IMR-90 (cell line): ENCODE results near the gene CRYZL1. TPM values are rescaled to one million over a fixed set of nuclear protein-coding genes. Genes with fewer than 3 reads are reported as not detected.
"Not testable (repeated sequence)": the region's sequence is repeated elsewhere in the genome, so short reads cannot be mapped to it uniquely, and the experiment has no call there.

Source experiments
- ATAC-seq: fragments of 200-7000 bp; cut with Tn5 transposase; 2 replicates; pipeline ENCODE4 v1.9.1; 2020; ENCODE audit warnings: low read depth, mild to moderate bottlenecking, moderate library complexity
- BruUV-seq: library from RNA; stranded (reverse); fragments of 400-500 nt; replicated peaks from 2 replicates; lab custom pipeline; 2021; lab: Mats Ljungman, UMichigan
- CTCF ChIA-PET: fragments of 300-600 bp; formaldehyde crosslinking; extraction: SDS; loops from one replicate; lab custom pipeline; 2021; ENCODE audit warnings: antibody characterized with exemption; lab: Yijun Ruan, JAX
- POLR2A ChIA-PET: fragments of 300-600 bp; sonication (Branson Sonifier 250); formaldehyde crosslinking; loops from one replicate; lab custom pipeline; 2022; ENCODE audit warnings: antibody characterized with exemption; ENCODE audit not compliant: unreplicated experiment; lab: Charles Lee
- DNase-seq: peaks from one replicate; pipeline ENCODE4 v3.0.0; 2013
- H2AFZ ChIP-seq: replicated peaks from 2 replicates; pipeline ENCODE3; 2013; ENCODE audit warnings: low read length, mild to moderate bottlenecking; ENCODE audit not compliant: poor library complexity
- H2AK5ac ChIP-seq: 2 replicates; pipeline ENCODE4 v1.6.1; 2013; ENCODE audit warnings: low read depth, low read length, inconsistent platforms
- H2AK9ac ChIP-seq: replicated peaks from 2 replicates; pipeline ENCODE3; 2013; ENCODE audit warnings: mild to moderate bottlenecking, low read depth, low read length, moderate library complexity; ENCODE audit not compliant: poor library complexity
- H2BK120ac ChIP-seq: 2 replicates; pipeline ENCODE4 v1.6.1; 2013; ENCODE audit warnings: low read depth, low read length, inconsistent platforms
- H2BK15ac ChIP-seq: 3 replicates; pipeline ENCODE4 v1.6.1; 2013; ENCODE audit warnings: low read depth, low read length, inconsistent platforms
- H2BK20ac ChIP-seq: 2 replicates; pipeline ENCODE4 v1.6.1; 2013; ENCODE audit warnings: low read depth, mild to moderate bottlenecking, inconsistent platforms, low read length, moderate library complexity
- H2BK5ac ChIP-seq: 2 replicates; pipeline ENCODE4 v1.6.1; 2013; ENCODE audit warnings: mild to moderate bottlenecking, low read depth, low read length, inconsistent platforms; ENCODE audit not compliant: poor library complexity, severe bottlenecking
- H3K14ac ChIP-seq: replicated peaks from 2 replicates; pipeline ENCODE4 v1.6.1; 2013; ENCODE audit warnings: low read depth, low read length, inconsistent platforms
- H3K18ac ChIP-seq: 2 replicates; pipeline ENCODE4 v1.6.1; 2013; ENCODE audit warnings: low read depth, low read length, control low read depth
- H3K23ac ChIP-seq: 2 replicates; pipeline ENCODE4 v1.6.1; 2013; ENCODE audit warnings: low read depth, low read length, inconsistent platforms
- H3K27ac ChIP-seq: 2 replicates; pipeline ENCODE4 v1.5.1; 2013; ENCODE audit warnings: mild to moderate bottlenecking, control low read depth, low read length; ENCODE audit not compliant: insufficient read depth
- H3K27me3 ChIP-seq: 2 replicates; pipeline ENCODE4 v1.6.1; 2013; ENCODE audit warnings: low read length; ENCODE audit not compliant: control insufficient read depth, insufficient read depth
- H3K36me3 ChIP-seq: 2 replicates; pipeline ENCODE4 v1.6.1; 2013; ENCODE audit warnings: low read length, mixed read lengths; ENCODE audit not compliant: control insufficient read depth, insufficient read depth
- H3K4ac ChIP-seq: 2 replicates; pipeline ENCODE4 v1.6.1; 2013; ENCODE audit warnings: low read depth, low read length, inconsistent platforms
- H3K4me1 ChIP-seq: 2 replicates; pipeline ENCODE4 v1.6.1; 2013; ENCODE audit warnings: low read length, mixed read lengths; ENCODE audit not compliant: control insufficient read depth, insufficient read depth
- H3K4me2 ChIP-seq: 2 replicates; pipeline ENCODE4 v1.6.1; 2013; ENCODE audit warnings: low read depth, mild to moderate bottlenecking, control low read depth, low read length, moderate library complexity
- H3K4me3 ChIP-seq: 2 replicates; pipeline ENCODE4 v1.5.1; 2013; ENCODE audit warnings: low read depth, mild to moderate bottlenecking, control low read depth, low read length, moderate library complexity; ENCODE audit not compliant: insufficient read depth
- H3K56ac ChIP-seq: 2 replicates; pipeline ENCODE4 v1.6.1; 2013; ENCODE audit warnings: low read length, inconsistent platforms; ENCODE audit not compliant: insufficient read depth; ENCODE audit errors: extremely low read depth
- H3K79me1 ChIP-seq, 2 experiments: 2 replicates each; pipeline ENCODE4 v1.6.1; 2013; ENCODE audit warnings: low read length in 2 of 2, inconsistent platforms in 1 of 2, low read depth in 1 of 2
- H3K9ac ChIP-seq: 2 replicates; pipeline ENCODE4 v1.6.1; 2013; ENCODE audit warnings: low read depth, low read length, control low read depth
- H3K9me1 ChIP-seq: 2 replicates; pipeline ENCODE4 v1.6.1; 2013; ENCODE audit warnings: low read length, inconsistent platforms; ENCODE audit not compliant: insufficient read depth
- H3K9me3 ChIP-seq: 2 replicates; pipeline ENCODE4 v1.6.1; 2013; ENCODE audit warnings: low read length; ENCODE audit not compliant: control insufficient read depth, insufficient read depth
- H4K20me1 ChIP-seq: 2 replicates; pipeline ENCODE4 v1.6.1; 2013; ENCODE audit warnings: low read length, inconsistent platforms; ENCODE audit not compliant: insufficient read depth
- H4K5ac ChIP-seq: 2 replicates; pipeline ENCODE4 v1.6.1; 2013; ENCODE audit warnings: mild to moderate bottlenecking, low read depth, low read length, control low read depth
- H4K8ac ChIP-seq, 2 experiments: 2 replicates each; pipeline ENCODE4 v1.6.1; 2013; ENCODE audit warnings: low read depth in 2 of 2, low read length in 2 of 2, control low read depth in 1 of 2, inconsistent platforms in 1 of 2
- H4K91ac ChIP-seq: 2 replicates; pipeline ENCODE4 v1.6.1; 2013; ENCODE audit warnings: low read depth, low read length, inconsistent platforms; ENCODE audit not compliant: insufficient read depth
- RCOR1 ChIP-seq: IDR thresholded peaks from 2 replicates; pipeline ENCODE4 v1.6.1; 2012; ENCODE audit warnings: mild to moderate bottlenecking, low read length, improper control_type of control experiment; ENCODE audit not compliant: insufficient replicate concordance
- WGBS, 2 experiments: methylation state at CpG; one replicate each; pipeline versions ENCODE4 v1.1.5 to v1.1.7; 2013; ENCODE audit warnings: missing lambda C conversion rate in 2 of 2; ENCODE audit not compliant: insufficient read length in 1 of 2; ENCODE audit errors: extremely low coverage in 2 of 2; 5-methylcytosine and 5-hydroxymethylcytosine counted together
- dilution Hi-C: fragments of 300-500 bp; cut with HindIII; formaldehyde crosslinking; loops from one replicate; pipeline ENCODE4 v1.14.3; 2018; ENCODE audit warnings: low sequenced_read_pairs; ENCODE audit not compliant: unreplicated experiment
- in situ Hi-C: fragments of 300-500 bp; cut with MboI; formaldehyde crosslinking; loops from 3 replicates; pipeline ENCODE4 v1.14.3; 2019; ENCODE audit warnings: low sequenced_read_pairs, inconsistent platforms, mixed read lengths
- intact Hi-C: fragments of 100-400 bp; cut with micrococcal nuclease; formaldehyde crosslinking; loops from 2 replicates; pipeline ENCODE4 v1.10.0; 2022
- polyA plus RNA-seq, 3 experiments: library from polyadenylated mRNA; depleted of rRNA; stranded (reverse); fragments of >200 nt; gene quantifications; 2 replicates each; pipeline ENCODE4 v1.2.3, GENCODE V29; 2012; ENCODE audit warnings: low replicate concordance in 1 of 3
- total RNA-seq: library from RNA; depleted of rRNA; stranded (reverse); fragments of >200 nt; gene quantifications from 2 replicates; pipeline ENCODE4 v1.2.3, GENCODE V29; 2012

The CRYZL1 gene
- total and polyA plus RNA-seq, 2 of the 4 experiments (the other 2 are of a cell fraction), result 19.9 to 28.5 TPM

DNA sequence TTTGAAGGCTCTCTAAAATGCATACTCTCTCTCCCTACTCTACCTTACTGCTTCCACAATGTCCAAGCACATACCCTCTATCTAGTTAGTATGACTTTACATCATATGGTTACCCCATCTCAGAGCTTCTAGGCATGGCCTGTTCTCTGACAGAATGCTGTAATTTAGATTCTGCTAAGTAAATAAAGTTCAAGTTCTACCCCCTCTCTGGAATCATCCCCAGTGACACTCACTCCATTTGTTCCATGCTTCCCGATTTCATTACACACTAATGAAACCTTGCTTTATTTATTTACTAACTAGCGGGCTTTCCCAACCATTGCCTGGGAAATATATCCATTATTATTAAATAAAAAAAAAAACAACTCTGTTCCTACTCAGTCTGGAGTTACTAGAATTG, 7.3 kb downstream of the CRYZL1 start:
- no peak overlapping the region for H3K4me3 ChIP-seq
- WGBS, 2 experiments, result no CpG with 5 or more reads among the region's 2 CpGs
- H3K14ac ChIP-seq, result no peak overlapping the region
- H4K5ac ChIP-seq, result no peak overlapping the region
- no peak overlapping the region for H3K23ac ChIP-seq
- H4K20me1 ChIP-seq, result no peaks in the 10 kb centered on the region
- no peak overlapping the region for H3K4ac ChIP-seq
- ChIA-PET POLR2A (no interaction called here), CTCF (no interaction called here)
- no peak for TF ChIP-seq RCOR1
- no peak overlapping the region for H2AFZ ChIP-seq
- no peaks in the 10 kb centered on the region for H3K9me3 ChIP-seq
- no peak overlapping the region for H4K8ac ChIP-seq
- no peak overlapping the region for H2BK120ac ChIP-seq
- dilution Hi-C loops (no loop called here), intact Hi-C loops (no loop called here), in situ Hi-C loops (no loop called here)
- peaks cover 19 to 41% of the 10 kb centered on the region in 2 experiments for H3K79me1 ChIP-seq
- BruUV-seq, result no TSS peak
- H3K18ac ChIP-seq, result no peak overlapping the region
- no peak overlapping the region for H2BK5ac ChIP-seq
- H3K56ac ChIP-seq, result no peak overlapping the region
- H2AK5ac ChIP-seq, result no peak overlapping the region
- no peaks in the 10 kb centered on the region for H3K9me1 ChIP-seq
- no peak overlapping the region for H2AK9ac ChIP-seq
- no peak overlapping the region for H3K27ac ChIP-seq
- H3K4me1 ChIP-seq, result no peaks in the 10 kb centered on the region
- peaks cover 5% of the 10 kb centered on the region; the same call in 1 of the 2 replicates for H3K36me3 ChIP-seq
- no peak overlapping the region for H4K91ac ChIP-seq
- no peak overlapping the region for H3K9ac ChIP-seq
- no peak for ATAC-seq
- H2BK15ac ChIP-seq, result no peak overlapping the region
- H3K4me2 ChIP-seq, result no peak overlapping the region
- no peak overlapping the region for H2BK20ac ChIP-seq
- H3K27me3 ChIP-seq, result no peaks in the 10 kb centered on the region
- DNase-seq, result no peak

- 100% methylated on average over 1 of the region's 7 CpGs; no CpG with 5 or more reads in 1 of the 2 experiments for WGBS, 2 experiments
- H2AK5ac ChIP-seq, H3K4me1 ChIP-seq, H3K4me2 ChIP-seq, H2BK15ac ChIP-seq, in situ Hi-C loops, H2AFZ ChIP-seq, H3K23ac ChIP-seq, H3K27ac ChIP-seq, H3K56ac ChIP-seq, H4K8ac ChIP-seq, H2BK5ac ChIP-seq, ATAC-seq, intact Hi-C loops, H3K9ac ChIP-seq, H4K91ac ChIP-seq, H3K14ac ChIP-seq, H3K27me3 ChIP-seq, H3K4ac ChIP-seq, H2BK20ac ChIP-seq, H3K4me3 ChIP-seq, dilution Hi-C loops, H2BK120ac ChIP-seq, H3K9me1 ChIP-seq, H3K9me3 ChIP-seq, DNase-seq, POLR2A ChIA-PET, H3K18ac ChIP-seq, H2AK9ac ChIP-seq, H4K5ac ChIP-seq, BruUV-seq, H4K20me1 ChIP-seq: not testable (repeated sequence)
- H3K79me1 ChIP-seq, result peaks cover 13 to 18% of the 10 kb centered on the region in 2 experiments; a peak in 3 of 4 replicates
- peaks cover 20% of the 10 kb centered on the region for H3K36me3 ChIP-seq
- CTCF ChIA-PET, result interaction anchor here (2.3 kb wide), 1 partner anchor 20 kb away, joined by 9 read pairs; no protein-coding TSS in a partner anchor
These were observed 15.4 kb downstream of the CRYZL1 start for GRCh38 chr21:33626151-33626550.
